GM19328 (cell line): ENCODE data around the gene HIF1A.
"Not testable (repeated sequence)": the region's sequence is repeated elsewhere in the genome, so short reads cannot be mapped to it uniquely, and the experiment has no call there.

Experiments used
- ATAC-seq: cut with Tn5 transposase; IDR thresholded peaks from one replicate; pipeline ENCODE4 v1.9.1; 2021; ENCODE audit warnings: mild to moderate bottlenecking, moderate library complexity; ENCODE audit not compliant: unreplicated experiment

HIF1A gene

GRCh38 chr14:61706096-61706690 is 10.9 kb downstream of the HIF1A start:
- ATAC-seq: no peak

GRCh38 chr14:61707774-61708173 is 12.5 kb downstream of the HIF1A start:
- ATAC-seq: not testable (repeated sequence)

DNA sequence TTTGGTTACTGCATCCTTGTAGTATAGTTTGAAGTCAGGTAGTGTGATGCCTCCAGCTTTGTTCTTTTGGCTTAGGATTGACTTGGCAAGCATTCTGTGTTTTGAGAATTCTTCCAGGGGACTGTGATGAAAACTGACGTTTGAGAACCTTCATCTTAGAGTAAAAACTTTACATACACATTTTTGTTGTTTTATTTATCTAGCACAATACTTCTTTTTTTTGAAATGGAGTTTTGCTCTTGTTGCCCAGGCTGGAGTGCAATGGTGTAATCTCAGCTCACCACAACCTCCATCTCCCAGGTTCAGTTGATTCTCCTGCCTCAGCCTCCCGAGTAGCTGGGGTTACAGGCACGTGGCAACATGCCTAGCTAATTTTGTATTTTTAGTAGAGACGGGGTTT is 13.4 kb downstream of the HIF1A start:
- not testable (repeated sequence) for ATAC-seq

DNA sequence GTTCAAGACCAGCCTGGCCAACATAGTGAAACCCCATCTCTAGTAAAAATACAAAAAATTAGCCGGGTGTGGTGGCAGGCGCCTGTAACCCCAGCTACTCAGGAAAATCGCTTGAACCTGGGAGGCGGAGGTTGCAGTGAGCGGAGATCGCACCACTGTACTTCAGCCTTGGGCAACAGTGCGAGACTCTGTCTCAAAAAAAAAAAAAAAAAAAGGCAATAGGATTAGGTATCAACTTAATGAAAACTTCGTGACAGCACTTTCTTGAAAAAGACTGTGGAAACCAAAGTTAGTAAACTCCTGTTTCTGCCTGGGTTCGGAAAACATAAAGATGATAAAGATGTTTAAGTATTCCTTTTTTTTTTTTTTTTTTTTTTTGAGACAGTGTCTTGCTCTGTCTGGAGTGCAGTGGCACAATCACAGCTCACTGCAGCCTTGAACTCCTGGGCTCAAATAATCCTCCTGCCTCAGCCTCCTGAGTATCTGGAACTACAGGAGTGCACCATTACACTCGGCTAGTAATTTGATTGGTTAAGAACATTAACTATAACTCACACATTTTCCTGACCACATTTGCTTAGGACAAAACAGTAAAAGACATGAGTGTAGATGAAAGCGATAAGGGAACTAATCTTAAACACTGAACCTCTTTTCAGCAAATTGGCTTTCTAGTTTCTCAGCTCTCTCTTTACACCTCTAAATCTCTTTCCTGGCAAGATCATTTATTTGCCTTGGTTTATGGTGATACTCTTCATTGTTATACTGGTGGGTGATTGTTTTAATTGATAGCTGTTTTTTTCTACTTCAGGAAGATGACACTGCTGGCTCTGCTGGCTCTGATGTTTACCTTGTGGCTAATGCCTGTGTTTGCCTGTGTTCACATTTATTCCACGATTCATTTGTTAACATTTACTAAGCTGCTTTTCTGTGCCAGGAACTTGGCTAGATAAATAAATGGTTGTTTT is 15.8 kb downstream of the HIF1A start:
- ATAC-seq: no peak

DNA sequence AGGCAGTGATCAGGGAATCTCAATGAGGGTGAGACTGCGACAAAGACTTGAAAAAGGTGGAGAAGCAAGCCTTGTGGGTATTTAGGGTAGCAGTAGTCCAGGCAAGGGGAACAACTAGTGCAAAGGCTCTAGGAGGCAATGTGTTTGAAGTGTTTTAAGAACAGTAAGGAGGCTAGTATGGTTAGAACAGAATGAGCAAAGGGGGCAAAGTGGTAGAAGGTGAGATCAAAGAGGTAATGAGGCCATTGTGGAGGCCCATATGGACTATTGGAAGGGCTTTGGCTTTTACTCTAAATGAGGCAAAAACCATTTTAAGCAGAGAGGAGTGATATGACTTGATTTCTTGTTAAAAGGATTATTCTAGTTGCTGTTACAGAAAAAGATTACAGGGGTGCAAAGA is 16.8 kb downstream of the HIF1A start:
- no peak for ATAC-seq

DNA sequence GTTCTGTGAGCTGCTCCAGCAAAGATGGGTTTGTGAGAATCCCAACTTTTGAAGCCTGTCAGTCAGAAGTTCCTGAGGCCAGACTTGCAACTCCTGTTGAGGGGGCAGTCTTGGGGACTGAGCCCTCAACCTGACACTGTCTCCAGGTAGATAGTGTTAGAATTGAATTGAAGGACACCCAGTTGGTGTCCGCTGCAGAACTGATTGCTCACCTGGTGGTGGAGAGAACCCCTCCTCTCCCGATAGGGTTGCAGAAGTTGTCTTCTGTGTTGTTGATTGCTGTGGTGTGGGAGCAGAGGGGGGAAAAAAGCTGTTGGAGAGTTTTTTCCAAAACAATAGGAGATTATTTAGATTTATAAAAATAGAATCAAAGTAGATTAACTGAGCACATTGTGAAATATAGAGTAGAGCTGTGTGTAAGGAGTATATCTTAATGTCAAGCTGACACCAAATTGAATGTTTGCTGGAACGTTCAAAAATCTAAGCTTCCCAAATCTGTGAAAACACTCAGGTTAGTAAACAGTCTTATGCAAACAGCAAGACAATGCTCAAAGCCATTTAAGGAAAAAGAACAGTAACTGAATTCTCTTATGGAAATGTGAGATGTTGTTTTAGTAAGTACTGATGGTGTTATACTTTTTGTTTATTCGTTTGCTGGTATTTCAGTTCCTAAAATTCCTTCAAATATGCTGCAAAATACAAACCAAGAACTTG is 18.6 kb downstream of the HIF1A start:
- ATAC-seq: no peak

- ATAC-seq: no peak
Observed at GRCh38 chr14:61716956-61717355, 21.6 kb downstream of the HIF1A start.

DNA sequence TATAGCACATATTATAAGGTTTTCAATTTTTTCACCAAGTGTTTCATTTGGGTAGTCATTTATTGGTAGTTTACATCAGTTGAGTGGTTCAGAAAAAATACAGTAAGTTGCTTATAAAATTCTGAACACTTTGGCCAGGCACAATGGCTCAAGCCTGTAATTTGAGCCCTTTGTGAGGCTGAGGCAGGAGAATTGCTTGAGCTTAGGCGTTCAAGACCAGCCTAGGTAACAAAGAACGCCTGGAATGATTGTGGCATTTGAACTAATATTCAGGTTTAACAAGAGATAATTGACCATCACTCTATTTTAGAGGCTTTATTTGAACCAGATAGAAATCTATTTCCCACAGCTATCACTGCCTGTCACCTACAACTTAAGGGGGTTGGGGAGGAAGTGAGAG is 22.7 kb downstream of the HIF1A start:
- ATAC-seq: no peak

GRCh38 chr14:61719344-61720293 is 24.3 kb downstream of the HIF1A start:
- ATAC-seq: no peak

- no peak for ATAC-seq
Observed at GRCh38 chr14:61720294-61720661, 25.0 kb downstream of the HIF1A start.

GRCh38 chr14:61720741-61721140 is 25.4 kb downstream of the HIF1A start:
- no peak for ATAC-seq

DNA sequence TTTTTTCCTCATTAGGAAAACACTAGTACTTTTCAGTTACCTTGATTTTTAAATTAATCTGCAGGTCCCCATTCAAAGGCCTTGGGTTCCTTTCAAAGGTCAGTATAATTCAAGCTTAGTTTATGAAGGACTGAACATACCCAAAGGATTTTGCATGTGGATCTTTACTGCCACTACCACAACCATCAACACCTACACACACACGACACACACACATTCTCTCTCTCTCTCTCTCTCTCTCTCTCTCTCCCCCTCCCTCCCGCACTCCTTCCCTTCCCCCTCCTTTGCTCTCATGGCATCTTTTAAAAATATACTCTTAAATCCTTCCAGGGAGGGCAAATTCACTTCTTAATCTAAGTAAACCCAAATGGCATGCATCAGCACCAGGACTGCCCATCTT is 28.8 kb downstream of the HIF1A start:
- ATAC-seq: no peak

DNA sequence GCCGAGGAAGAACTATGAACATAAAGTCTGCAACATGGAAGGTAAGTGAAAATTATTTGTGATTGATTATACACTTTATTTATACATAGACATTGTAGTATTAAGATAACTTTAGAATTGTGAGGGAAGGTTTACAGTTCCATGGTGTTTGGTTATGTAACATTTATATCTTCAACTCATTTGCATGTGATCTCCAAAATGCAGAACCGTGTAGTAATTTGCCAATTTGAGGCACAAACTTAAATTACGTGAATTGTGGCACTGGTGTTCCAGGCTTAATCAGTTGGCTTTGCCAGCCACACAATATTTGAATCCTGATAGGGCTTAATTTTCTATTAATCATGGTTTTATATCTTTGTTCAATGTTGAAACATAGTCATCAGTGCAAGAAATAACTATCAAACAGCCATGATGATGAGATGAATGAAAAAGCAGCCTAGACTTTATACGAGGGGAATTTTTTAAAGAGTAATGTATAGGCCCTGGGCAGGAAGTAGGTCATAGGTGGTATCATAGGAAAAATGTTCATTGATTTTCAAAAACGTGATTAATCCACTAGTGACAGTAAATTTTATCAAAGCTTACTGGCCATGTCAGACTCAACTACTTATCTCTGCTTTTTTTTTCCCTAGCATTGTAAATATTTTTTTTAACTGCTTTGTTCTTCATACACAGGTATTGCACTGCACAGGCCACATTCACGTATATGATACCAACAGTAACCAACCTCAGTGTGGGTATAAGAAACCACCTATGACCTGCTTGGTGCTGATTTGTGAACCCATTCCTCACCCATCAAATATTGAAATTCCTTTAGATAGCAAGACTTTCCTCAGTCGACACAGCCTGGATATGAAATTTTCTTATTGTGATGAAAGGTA is 31.7 kb downstream of the HIF1A start:
- no peak for ATAC-seq

DNA sequence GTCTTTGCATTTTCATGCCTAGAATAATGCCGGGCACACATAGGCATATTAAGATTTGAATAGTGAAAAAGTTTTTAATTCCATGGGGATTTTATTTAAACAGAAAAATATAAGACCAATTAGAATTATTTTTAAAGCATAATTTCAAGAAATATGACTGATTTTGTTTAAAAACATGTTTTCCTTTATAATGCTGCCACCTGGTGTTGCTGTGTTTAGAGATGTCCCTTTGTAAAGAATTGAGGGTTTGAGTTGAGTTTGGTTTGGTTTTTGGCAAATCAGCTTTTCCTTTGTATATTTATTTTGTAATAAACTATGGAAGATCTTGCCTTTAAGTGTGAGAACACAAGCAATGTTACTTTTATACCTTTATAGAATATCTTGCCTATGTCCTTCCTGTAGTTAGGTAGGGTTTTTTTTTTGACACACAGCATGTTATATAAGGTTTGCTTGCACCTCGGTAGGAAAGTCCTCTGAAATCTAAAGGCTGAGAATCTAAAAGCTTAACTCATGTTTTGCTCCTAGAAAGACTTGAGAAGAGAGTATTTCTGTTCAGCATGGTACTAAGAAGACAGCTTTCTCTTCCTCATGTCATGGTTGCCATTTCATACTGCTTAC is 35.6 kb downstream of the HIF1A start:
- no peak for ATAC-seq

- no peak for ATAC-seq
Observed at GRCh38 chr14:61733972-61734371, 38.7 kb downstream of the HIF1A start.

GRCh38 chr14:61736751-61737150 is 41.4 kb downstream of the HIF1A start:
- no peak for ATAC-seq

GRCh38 chr14:61737915-61738314 is 42.6 kb downstream of the HIF1A start:
- no peak for ATAC-seq

- no peak for ATAC-seq
Observed at GRCh38 chr14:61739133-61739532, 43.8 kb downstream of the HIF1A start.

- no peak for ATAC-seq
Observed at GRCh38 chr14:61742371-61742770, 47.1 kb downstream of the HIF1A start.
